SH-SY5Y (cell line): ENCODE results near the gene TENM4.

ENCODE experiments used
- GATA2 ChIP-seq: IDR thresholded peaks from 2 replicates; pipeline ENCODE4 v1.6.1; 2011; ENCODE audit warnings: mild to moderate bottlenecking, low read depth, low read length
- GATA3 ChIP-seq: IDR thresholded peaks from 2 replicates; pipeline ENCODE4 v1.6.1; 2011; ENCODE audit warnings: low read depth, mild to moderate bottlenecking, low read length, moderate library complexity

The TENM4 gene

GRCh38 chr11:78657968-78658839 lies 782.6 kb downstream of the TENM4 start:
- TF ChIP-seq GATA2 (no peak), GATA3 (no peak)

- TF ChIP-seq GATA2 (no peak), GATA3 (no peak)
Observed at GRCh38 chr11:78657441-78657840, 783.4 kb downstream of the TENM4 start.

- no peak for TF ChIP-seq GATA3
- TF ChIP-seq GATA2 = no peak
Observed at GRCh38 chr11:78656984-78657383, 783.8 kb downstream of the TENM4 start.

- TF ChIP-seq GATA3 = no peak
- no peak for TF ChIP-seq GATA2
Observed at GRCh38 chr11:78656327-78656726, 784.5 kb downstream of the TENM4 start.

GRCh38 chr11:78655561-78655960 lies 785.3 kb downstream of the TENM4 start:
- TF ChIP-seq GATA3 = no peak
- no peak for TF ChIP-seq GATA2

- TF ChIP-seq GATA2 (no peak), GATA3 (no peak)
Observed at GRCh38 chr11:78654866-78655265, 786.0 kb downstream of the TENM4 start.

- no peak for TF ChIP-seq GATA2
- no peak for TF ChIP-seq GATA3
Observed at GRCh38 chr11:78654071-78654470, 786.8 kb downstream of the TENM4 start.

GRCh38 chr11:78653294-78653909 lies 787.4 kb downstream of the TENM4 start:
- no peak for TF ChIP-seq GATA2
- TF ChIP-seq GATA3 = no peak

- TF ChIP-seq GATA3 = no peak
- no peak for TF ChIP-seq GATA2
Observed at GRCh38 chr11:78652843-78653239, 788.0 kb downstream of the TENM4 start.

GRCh38 chr11:78651923-78652842 lies 788.6 kb downstream of the TENM4 start:
- TF ChIP-seq GATA3 (no peak), GATA2 (no peak)

GRCh38 chr11:78651136-78651775 lies 789.6 kb downstream of the TENM4 start:
- no peak for TF ChIP-seq GATA2
- TF ChIP-seq GATA3 = no peak

- TF ChIP-seq GATA3 (no peak), GATA2 (no peak)
Observed at GRCh38 chr11:78649361-78650215, 791.2 kb downstream of the TENM4 start.

GRCh38 chr11:78647986-78648875 lies 792.6 kb downstream of the TENM4 start:
- TF ChIP-seq GATA3 (no peak), GATA2 (no peak)
